Panc1 (cell line): ENCODE data around the gene RDH13. TPM values are rescaled to one million over a fixed set of nuclear protein-coding genes. Genes with fewer than 3 reads are reported as not detected.

Experiments
- ATAC-seq: fragments of 200-7000 bp; cut with Tn5 transposase; 2 replicates; pipeline ENCODE4 v1.9.1; 2020; ENCODE audit warnings: mild to moderate bottlenecking, moderate library complexity
- Bru-seq: library from RNA; stranded (reverse); fragments of 400-500 nt; gene quantifications from one replicate; lab custom pipeline; 2021; lab: Mats Ljungman, UMichigan
- BruChase-seq, 2 experiments: library from RNA; stranded (reverse); fragments of 400-500 nt; gene quantifications; one replicate each; lab custom pipeline; 2021; lab: Mats Ljungman, UMichigan
- BruUV-seq: library from RNA; stranded (reverse); fragments of 400-500 nt; replicated peaks from 2 replicates; lab custom pipeline; 2021; lab: Mats Ljungman, UMichigan
- CTCF ChIA-PET: fragments of 300-600 bp; sonication (Branson Sonifier 250); formaldehyde crosslinking; loops from one replicate; lab custom pipeline; 2022; ENCODE audit warnings: antibody characterized with exemption; lab: Charles Lee
- POLR2A ChIA-PET: fragments of 300-600 bp; sonication (Branson Sonifier 250); formaldehyde crosslinking; loops from one replicate; lab custom pipeline; 2022; ENCODE audit warnings: antibody characterized with exemption; lab: Charles Lee
- DNase-seq: peaks from one replicate; pipeline ENCODE4 v3.0.0-alpha.2; 2010; ENCODE audit warnings: low read depth, low spot score
- H3K27ac ChIP-seq: 2 replicates; pipeline ENCODE4 v1.5.1; 2011; ENCODE audit warnings: mild to moderate bottlenecking, low read length, inconsistent platforms
- H3K27me3 ChIP-seq: fragments of 200-500 bp; sonication (Bioruptor generic); 2 replicates; pipeline ENCODE4 v1.6.0; 2014; ENCODE audit warnings: low read length, inconsistent platforms; ENCODE audit not compliant: control insufficient read depth, insufficient read depth
- H3K36me3 ChIP-seq: fragments of 200-500 bp; sonication (Bioruptor generic); 2 replicates; pipeline ENCODE4 v1.5.1; 2014; ENCODE audit warnings: inconsistent platforms, mild to moderate bottlenecking, low read length, moderate library complexity; ENCODE audit not compliant: control insufficient read depth, insufficient read depth
- H3K4me1 ChIP-seq: 2 replicates; pipeline ENCODE4 v1.5.1; 2011; ENCODE audit warnings: inconsistent platforms, mild to moderate bottlenecking, low read length, moderate library complexity; ENCODE audit not compliant: control insufficient read depth, insufficient read depth
- H3K4me3 ChIP-seq, 2 experiments: 2 replicates each; pipeline ENCODE4 v1.5.1; 2011 to 2012; ENCODE audit warnings: low read depth in 2 of 2, low read length in 2 of 2, mild to moderate bottlenecking in 2 of 2, inconsistent platforms in 1 of 2, moderate library complexity in 1 of 2
- H3K9me3 ChIP-seq: fragments of 200-500 bp; sonication (Bioruptor generic); 2 replicates; pipeline ENCODE4 v1.5.1; 2014; ENCODE audit warnings: low read depth, mild to moderate bottlenecking, inconsistent platforms, low read length, moderate library complexity; ENCODE audit not compliant: control insufficient read depth, insufficient read depth
- CTCF ChIP-seq: fragments of 450-650 bp; IDR thresholded peaks from 2 replicates; pipeline ENCODE4 v1.5.1; 2017; ENCODE audit warnings: mild to moderate bottlenecking
- POLR2AphosphoS5 ChIP-seq: IDR thresholded peaks from 2 replicates; pipeline ENCODE4 v1.6.1; 2012; ENCODE audit warnings: mild to moderate bottlenecking, low read depth, low read length, moderate library complexity
- SIN3A ChIP-seq: IDR thresholded peaks from 2 replicates; pipeline ENCODE4 v1.6.1; 2012; ENCODE audit warnings: low read depth, mild to moderate bottlenecking, low read length, moderate library complexity, borderline replicate concordance; ENCODE audit not compliant: insufficient read depth
- TCF7L2 ChIP-seq: IDR thresholded peaks from 2 replicates; pipeline ENCODE4 v1.6.1; 2011; ENCODE audit warnings: mild to moderate bottlenecking, low read depth, low read length, inconsistent platforms
- in situ Hi-C: cut with HindIII; loops from 2 replicates; pipeline ENCODE4 v1.10.0; 2016; ENCODE audit warnings: low sequenced_read_pairs, low pct_unique_long_range_greater_than_20kb
- intact Hi-C: fragments of 100-400 bp; cut with micrococcal nuclease; formaldehyde crosslinking; loops from one replicate; pipeline ENCODE4 v1.10.0; 2022; ENCODE audit not compliant: unreplicated experiment
- long read RNA-seq: library from polyadenylated mRNA; unstranded; transcript quantifications from one replicate; pipeline ENCODE4 v2.0.0, GENCODE V29; 2021; ENCODE audit not compliant: unreplicated experiment
- polyA plus RNA-seq: library from polyadenylated mRNA; unstranded; fragments of >200 nt; gene quantifications from one replicate; pipeline ENCODE4 v1.2.1, GENCODE V29; 2012; ENCODE audit warnings: missing spikeins; ENCODE audit not compliant: insufficient read length
- total RNA-seq: library from RNA; stranded (reverse); gene quantifications from one replicate; pipeline ENCODE4 v1.2.1, GENCODE V29; 2021; ENCODE audit not compliant: unreplicated experiment
- TF ChIP-seq, protein P1 (sequence below), 2 experiments: IDR thresholded peaks; 2 replicates each; pipeline ENCODE4 v1.6.1; 2011 to 2012; ENCODE audit warnings: low read depth in 2 of 2, control low read depth in 1 of 2, low read length in 1 of 2, mild to moderate bottlenecking in 1 of 2, moderate library complexity in 1 of 2; ENCODE audit not compliant: insufficient read depth in 1 of 2

RDH13 gene
- total RNA-seq (37.8 TPM), Bru-seq, nascent RNA (percentile 56 among the genes with signal in this experiment), BruChase-seq, experiment 1, labeled RNA remaining after a 2-hour chase (percentile 54 among the genes with signal in this experiment), BruChase-seq, experiment 2, labeled RNA remaining after a 6-hour chase (percentile 55 among the genes with signal in this experiment)
- polyA plus RNA-seq, result 33.0 TPM
- long read RNA-seq, transcript RDH13-223 (7 exons, 1,931 nt), result major isoform, 46 of 76 reads
- long read RNA-seq, partial matches to known transcripts, result 1 of 76 reads
- long read RNA-seq, other reads (novel, unspliced or antisense), result 29 of 76 reads

GRCh38 chr19:55062735-55063491 lies at the start of gene RDH13:
Gene RDH13, minus strand, starts transcription at chr19:55063148. Its CDS starts 116 bp downstream, at chr19:55063032.
- BruUV-seq, result no TSS peak
- DNase-seq (peak; percentile 91), ATAC-seq (peak; percentile 99)
- no peaks in the 10 kb centered on the region for H3K4me1 ChIP-seq
- no peak for TF ChIP-seq TCF7L2
- peak; percentile 66; the same call in 1 of the 2 replicates for TF ChIP-seq SIN3A
- TF ChIP-seq POLR2AphosphoS5, result peak; percentile 81
- TF ChIP-seq, protein P1, sequence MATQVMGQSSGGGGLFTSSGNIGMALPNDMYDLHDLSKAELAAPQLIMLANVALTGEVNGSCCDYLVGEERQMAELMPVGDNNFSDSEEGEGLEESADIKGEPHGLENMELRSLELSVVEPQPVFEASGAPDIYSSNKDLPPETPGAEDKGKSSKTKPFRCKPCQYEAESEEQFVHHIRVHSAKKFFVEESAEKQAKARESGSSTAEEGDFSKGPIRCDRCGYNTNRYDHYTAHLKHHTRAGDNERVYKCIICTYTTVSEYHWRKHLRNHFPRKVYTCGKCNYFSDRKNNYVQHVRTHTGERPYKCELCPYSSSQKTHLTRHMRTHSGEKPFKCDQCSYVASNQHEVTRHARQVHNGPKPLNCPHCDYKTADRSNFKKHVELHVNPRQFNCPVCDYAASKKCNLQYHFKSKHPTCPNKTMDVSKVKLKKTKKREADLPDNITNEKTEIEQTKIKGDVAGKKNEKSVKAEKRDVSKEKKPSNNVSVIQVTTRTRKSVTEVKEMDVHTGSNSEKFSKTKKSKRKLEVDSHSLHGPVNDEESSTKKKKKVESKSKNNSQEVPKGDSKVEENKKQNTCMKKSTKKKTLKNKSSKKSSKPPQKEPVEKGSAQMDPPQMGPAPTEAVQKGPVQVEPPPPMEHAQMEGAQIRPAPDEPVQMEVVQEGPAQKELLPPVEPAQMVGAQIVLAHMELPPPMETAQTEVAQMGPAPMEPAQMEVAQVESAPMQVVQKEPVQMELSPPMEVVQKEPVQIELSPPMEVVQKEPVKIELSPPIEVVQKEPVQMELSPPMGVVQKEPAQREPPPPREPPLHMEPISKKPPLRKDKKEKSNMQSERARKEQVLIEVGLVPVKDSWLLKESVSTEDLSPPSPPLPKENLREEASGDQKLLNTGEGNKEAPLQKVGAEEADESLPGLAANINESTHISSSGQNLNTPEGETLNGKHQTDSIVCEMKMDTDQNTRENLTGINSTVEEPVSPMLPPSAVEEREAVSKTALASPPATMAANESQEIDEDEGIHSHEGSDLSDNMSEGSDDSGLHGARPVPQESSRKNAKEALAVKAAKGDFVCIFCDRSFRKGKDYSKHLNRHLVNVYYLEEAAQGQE (IDR thresholded peaks at IDR 0.05; ENCODE audit: insufficient read depth in 1 of 2, low read depth in 2 of 2, low read length in 1 of 2), result 0 out of 4 replicates have a peak, but pooled peaks of 1 of the 2 experiments have one; percentile 17
- TF ChIP-seq CTCF, result no peak
- H3K36me3 ChIP-seq, result no peaks in the 10 kb centered on the region
- peak within 1 kb of the TSS; percentile 75 for H3K27ac ChIP-seq
- in situ Hi-C loops (no loop called here), intact Hi-C loops (no loop called here)
- H3K4me3 ChIP-seq, result peak within 1 kb of the TSS; percentile 76 to 80
- CTCF ChIA-PET, result no interaction called here
- no peaks in the 10 kb centered on the region for H3K9me3 ChIP-seq
- POLR2A ChIA-PET, result interaction anchor here (0.6 kb wide), 1 partner anchor 104 kb away, joined by 3 read pairs; no protein-coding TSS in a partner anchor
- no peaks in the 10 kb centered on the region for H3K27me3 ChIP-seq

DNA sequence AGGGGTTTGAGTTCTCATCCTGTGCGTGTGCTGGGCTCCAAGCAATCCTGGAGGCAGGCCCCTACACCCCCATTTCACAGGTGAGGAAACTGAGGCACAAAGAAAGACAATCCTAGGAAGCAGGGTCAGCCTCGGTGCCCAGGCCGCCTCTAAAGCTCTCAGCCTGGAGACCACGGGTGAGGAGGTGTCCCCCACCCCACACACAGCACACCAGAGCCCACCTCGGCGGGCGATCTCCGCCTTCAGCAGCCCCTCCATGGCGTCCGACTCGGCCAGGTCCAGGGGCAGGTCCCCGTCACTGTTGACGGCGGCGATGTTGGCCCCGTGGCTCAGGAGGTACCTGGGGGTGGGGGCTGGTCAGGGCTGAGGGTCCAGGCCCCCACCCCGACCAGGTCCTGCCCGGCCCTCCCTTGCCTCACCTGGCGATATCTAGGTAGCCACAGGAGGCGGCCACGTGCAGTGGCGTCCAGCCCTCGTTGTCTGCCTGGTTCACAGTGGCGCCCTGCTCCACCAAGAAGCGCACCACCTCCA lies 49.4 kb upstream of the RDH13 start:
- Histone ChIP-seq H3K36me3 (no peaks in the 10 kb centered on the region; the same call in 1 of the 2 replicates), H3K9me3 (no peaks in the 10 kb centered on the region), H3K27ac (no peak overlapping the region), H3K27me3 (no peaks in the 10 kb centered on the region), H3K4me1 (peaks cover 29% of the 10 kb centered on the region), H3K4me3 (no peak overlapping the region)
- TF ChIP-seq POLR2AphosphoS5, result no peak
- DNase-seq, result no peak
- ChIA-PET POLR2A (no interaction called here), CTCF (no interaction called here)
- intact Hi-C loops, result no loop called here
- in situ Hi-C loops, result no loop called here
- ATAC-seq, result no peak
- no TSS peak for BruUV-seq
